K562 (cell line): Measurements from ENCODE around the gene OSBPL10.

ENCODE experiments used
- ILF3 ChIP-seq: fragments of 450-650 bp; IDR thresholded peaks from 2 replicates; pipeline ENCODE4 v1.6.1; 2018; ENCODE audit warnings: antibody characterized with exemption, mild to moderate bottlenecking, moderate library complexity, borderline replicate concordance
- POLR2A ChIP-seq: fragments of 450-650 bp; conservative IDR thresholded peaks from 2 replicates; pipeline ENCODE4 v1.6.1; 2016
- ZBTB2 ChIP-seq: fragments of 450-650 bp; IDR thresholded peaks from 2 replicates; pipeline ENCODE4 v1.6.1; 2016; ENCODE audit warnings: antibody characterized with exemption

- TF ChIP-seq ILF3 (no peak), POLR2A (no peak), ZBTB2 (no peak)
These were observed 69.4 kb downstream of the OSBPL10 start for GRCh38 chr3:31911643-31912042.
